HepG2 (cell line): ENCODE data around the gene FUBP3. TPM values are rescaled to one million over a fixed set of nuclear protein-coding genes. Genes with fewer than 3 reads are reported as not detected.

Experiments used
- CBFB ChIP-seq: sonication (generic); formaldehyde crosslinking; IDR thresholded peaks from 2 replicates; pipeline ENCODE4 v1.4.0; 2020; ENCODE audit warnings: missing genetic modification reagents
- HMGA1 ChIP-seq: sonication (generic); formaldehyde crosslinking; conservative IDR thresholded peaks from 2 replicates; pipeline ENCODE4 v1.4.0; 2020; ENCODE audit warnings: missing genetic modification reagents
- IKZF1 ChIP-seq: fragments of 450-650 bp; IDR thresholded peaks from 2 replicates; pipeline ENCODE4 v1.7.1; 2016
- KIAA2018 ChIP-seq: sonication (generic); formaldehyde crosslinking; IDR thresholded peaks from 2 replicates; pipeline ENCODE4 v1.5.0; 2020; ENCODE audit warnings: mild to moderate bottlenecking, missing genetic modification reagents, borderline replicate concordance
- NCOA1 ChIP-seq: sonication (generic); formaldehyde crosslinking; IDR thresholded peaks from 2 replicates; pipeline ENCODE4 v1.9.0; 2021; ENCODE audit warnings: missing genetic modification reagents
- SKIL ChIP-seq: sonication (generic); formaldehyde crosslinking; IDR thresholded peaks from 2 replicates; pipeline ENCODE4 v1.8.0; 2022; ENCODE audit warnings: missing genetic modification reagents, mild to moderate bottlenecking, moderate library complexity, borderline replicate concordance
- THRA ChIP-seq: sonication (generic); formaldehyde crosslinking; IDR thresholded peaks from 2 replicates; pipeline ENCODE4 v1.4.0; 2020; ENCODE audit warnings: missing genetic modification reagents, borderline replicate concordance
- TIGD3 ChIP-seq: sonication (generic); formaldehyde crosslinking; IDR thresholded peaks from 2 replicates; pipeline ENCODE4 v1.5.1; 2020; ENCODE audit warnings: mild to moderate bottlenecking, missing genetic modification reagents, borderline replicate concordance
- ZFP1 ChIP-seq: IDR thresholded peaks from 2 replicates; pipeline ENCODE4 v1.6.1; 2016
- ZNF138 ChIP-seq: sonication (generic); formaldehyde crosslinking; IDR thresholded peaks from 2 replicates; pipeline ENCODE4 v1.5.0; 2020; ENCODE audit warnings: mild to moderate bottlenecking, low read depth, missing genetic modification reagents
- ZNF329 ChIP-seq: sonication (generic); formaldehyde crosslinking; IDR thresholded peaks from 2 replicates; pipeline ENCODE4 v1.9.0; 2021; ENCODE audit warnings: low read depth, mild to moderate bottlenecking, missing genetic modification reagents
- ZNF446 ChIP-seq: sonication (generic); formaldehyde crosslinking; IDR thresholded peaks from 2 replicates; pipeline ENCODE4 v1.5.0; 2020; ENCODE audit warnings: mild to moderate bottlenecking, missing genetic modification reagents
- ZNF580 ChIP-seq: IDR thresholded peaks from 2 replicates; pipeline ENCODE4 v1.6.1; 2016; ENCODE audit warnings: low read depth, borderline replicate concordance
- polyA plus RNA-seq, 8 experiments: library from polyadenylated mRNA; depleted of rRNA in 3 of 8; stranded (reverse) in 7 of 8; unstranded in 1 of 8; fragments of >200 nt; fragmentation: Illumina TruSeq in 4 of 8; extraction: Trizol in 4 of 8; gene quantifications; 2 replicates each; pipeline versions ENCODE4 v1.2.1 to v1.2.3, GENCODE V29; 2011 to 2016; ENCODE audit warnings: low read depth in 4 of 8, missing spikeins in 1 of 8, mixed read lengths in 1 of 8; ENCODE audit not compliant: insufficient read depth in 1 of 8
- total RNA-seq, 5 experiments: library from RNA; depleted of rRNA; stranded (reverse); fragments of >200 nt; fragmentation: Illumina TruSeq; extraction: Trizol; gene quantifications; 2 replicates each; pipeline ENCODE4 v1.2.3, GENCODE V29; 2016; ENCODE audit warnings: low read depth in 1 of 5

The FUBP3 gene
- total and polyA plus RNA-seq, 2 of the 13 experiments (the other 11 are each of a cell fraction or from before 2014, with no cell fraction given): 28.7 to 40.0 TPM

GRCh38 chr9:130680836-130681768 lies 101.7 kb downstream of the FUBP3 start (continued):
- TF ChIP-seq ZFP1 (no peak), KIAA2018 (CRISPR knock-in tag) (no peak), ZNF446 (peak; percentile 91; the same call in 1 of the 2 replicates), NCOA1 (peak; percentile 83; the same call in 1 of the 2 replicates), THRA (CRISPR knock-in tag) (peak; percentile 69; the same call in 1 of the 2 replicates), ZNF580 (CRISPR knock-in tag) (peak; percentile 46; the same call in 1 of the 2 replicates), CBFB (CRISPR knock-in tag) (peak; percentile 56; the same call in 1 of the 2 replicates), SKIL (CRISPR knock-in tag) (no peak), TIGD3 (CRISPR knock-in tag) (no peak), ZNF329 (CRISPR knock-in tag) (0 out of 2 replicates have a peak, but pooled peaks have one; percentile 84), ZNF138 (CRISPR knock-in tag) (peak; percentile 86; the same call in 1 of the 2 replicates), HMGA1 (CRISPR knock-in tag) (no peak), IKZF1 (no peak)
